ENCODE measurements around the gene MRPL37.

DNA sequence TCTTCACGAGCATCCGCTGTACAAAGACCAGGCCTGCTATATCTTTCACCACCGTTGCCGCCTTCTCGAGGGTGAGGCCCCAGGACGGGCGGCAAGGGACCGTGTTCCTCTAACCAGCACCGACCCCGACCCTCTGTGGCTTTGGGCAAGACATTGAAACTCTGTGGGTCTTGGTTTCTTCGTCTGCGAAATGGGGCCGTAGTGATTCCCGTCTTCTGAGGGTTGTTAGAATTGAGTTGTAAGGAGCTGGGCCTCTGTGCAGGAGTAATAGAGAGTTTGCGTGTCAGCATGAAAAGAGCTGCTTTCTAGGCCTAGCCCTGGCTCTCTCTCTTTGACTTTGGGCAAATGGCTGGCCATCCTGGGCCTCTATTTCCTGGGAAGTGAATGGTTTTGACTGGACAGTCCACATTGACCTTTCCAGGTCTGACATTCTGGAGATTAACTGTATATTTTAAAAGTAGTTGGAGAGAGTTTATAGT lies 591 bp downstream of the MRPL37 start:
- TF ChIP-seq, protein P1, sequence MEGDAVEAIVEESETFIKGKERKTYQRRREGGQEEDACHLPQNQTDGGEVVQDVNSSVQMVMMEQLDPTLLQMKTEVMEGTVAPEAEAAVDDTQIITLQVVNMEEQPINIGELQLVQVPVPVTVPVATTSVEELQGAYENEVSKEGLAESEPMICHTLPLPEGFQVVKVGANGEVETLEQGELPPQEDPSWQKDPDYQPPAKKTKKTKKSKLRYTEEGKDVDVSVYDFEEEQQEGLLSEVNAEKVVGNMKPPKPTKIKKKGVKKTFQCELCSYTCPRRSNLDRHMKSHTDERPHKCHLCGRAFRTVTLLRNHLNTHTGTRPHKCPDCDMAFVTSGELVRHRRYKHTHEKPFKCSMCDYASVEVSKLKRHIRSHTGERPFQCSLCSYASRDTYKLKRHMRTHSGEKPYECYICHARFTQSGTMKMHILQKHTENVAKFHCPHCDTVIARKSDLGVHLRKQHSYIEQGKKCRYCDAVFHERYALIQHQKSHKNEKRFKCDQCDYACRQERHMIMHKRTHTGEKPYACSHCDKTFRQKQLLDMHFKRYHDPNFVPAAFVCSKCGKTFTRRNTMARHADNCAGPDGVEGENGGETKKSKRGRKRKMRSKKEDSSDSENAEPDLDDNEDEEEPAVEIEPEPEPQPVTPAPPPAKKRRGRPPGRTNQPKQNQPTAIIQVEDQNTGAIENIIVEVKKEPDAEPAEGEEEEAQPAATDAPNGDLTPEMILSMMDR (IDR thresholded peaks at IDR 0.05; ENCODE audit: low read depth, low read length) = no peak
- TF ChIP-seq EZH2phosphoT487 (IDR thresholded peaks at IDR 0.05; ENCODE audit: low read depth) = no peak

Measured in OCI-LY3 (cell line).